GM10847 (cell line): ENCODE results near the gene SLC30A4.

Source experiments
- POLR2A ChIP-seq: IDR thresholded peaks from 2 replicates; pipeline ENCODE4 v1.6.1; 2011; ENCODE audit not compliant: insufficient read length; ENCODE audit errors: extremely low read depth

The SLC30A4 gene

GRCh38 chr15:45469027-45469426 lies 53.5 kb downstream of the SLC30A4 start:
- TF ChIP-seq POLR2A: no peak

GRCh38 chr15:45468294-45468693 lies 54.3 kb downstream of the SLC30A4 start:
- TF ChIP-seq POLR2A: no peak

- TF ChIP-seq POLR2A: no peak
Measured at GRCh38 chr15:45458746-45459403, 63.7 kb downstream of the SLC30A4 start.

- TF ChIP-seq POLR2A: no peak
Measured at GRCh38 chr15:45457641-45458539, 64.7 kb downstream of the SLC30A4 start.

- TF ChIP-seq POLR2A: no peak
Measured at GRCh38 chr15:45457220-45457619, 65.3 kb downstream of the SLC30A4 start.

- no peak for TF ChIP-seq POLR2A
Measured at GRCh38 chr15:45456212-45457106, 66.1 kb downstream of the SLC30A4 start.

- TF ChIP-seq POLR2A: no peak
Measured at GRCh38 chr15:45454814-45455213, 67.7 kb downstream of the SLC30A4 start.

GRCh38 chr15:45451265-45451664 lies 71.3 kb downstream of the SLC30A4 start:
- no peak for TF ChIP-seq POLR2A

GRCh38 chr15:45449916-45450867 lies 72.4 kb downstream of the SLC30A4 start:
- no peak for TF ChIP-seq POLR2A

GRCh38 chr15:45449395-45449794 lies 73.2 kb downstream of the SLC30A4 start:
- TF ChIP-seq POLR2A: no peak

- TF ChIP-seq POLR2A: no peak
Measured at GRCh38 chr15:45448066-45448915, 74.3 kb downstream of the SLC30A4 start.

GRCh38 chr15:45443645-45444044 lies 78.9 kb downstream of the SLC30A4 start:
- TF ChIP-seq POLR2A: no peak

- no peak for TF ChIP-seq POLR2A
Measured at GRCh38 chr15:45442507-45443135, 79.9 kb downstream of the SLC30A4 start.
